ENCODE results near the gene AMH. TPM values are rescaled to one million over a fixed set of nuclear protein-coding genes. Genes with fewer than 3 reads are reported as not detected.
A peak's percentile ranks its signal among the peaks of the same experiment; 100 is the strongest.

AMH gene
- total and polyA plus RNA-seq, 12 donors = 0.36 to 4.6 (median 1.1) TPM; not detected in 4

DNA sequence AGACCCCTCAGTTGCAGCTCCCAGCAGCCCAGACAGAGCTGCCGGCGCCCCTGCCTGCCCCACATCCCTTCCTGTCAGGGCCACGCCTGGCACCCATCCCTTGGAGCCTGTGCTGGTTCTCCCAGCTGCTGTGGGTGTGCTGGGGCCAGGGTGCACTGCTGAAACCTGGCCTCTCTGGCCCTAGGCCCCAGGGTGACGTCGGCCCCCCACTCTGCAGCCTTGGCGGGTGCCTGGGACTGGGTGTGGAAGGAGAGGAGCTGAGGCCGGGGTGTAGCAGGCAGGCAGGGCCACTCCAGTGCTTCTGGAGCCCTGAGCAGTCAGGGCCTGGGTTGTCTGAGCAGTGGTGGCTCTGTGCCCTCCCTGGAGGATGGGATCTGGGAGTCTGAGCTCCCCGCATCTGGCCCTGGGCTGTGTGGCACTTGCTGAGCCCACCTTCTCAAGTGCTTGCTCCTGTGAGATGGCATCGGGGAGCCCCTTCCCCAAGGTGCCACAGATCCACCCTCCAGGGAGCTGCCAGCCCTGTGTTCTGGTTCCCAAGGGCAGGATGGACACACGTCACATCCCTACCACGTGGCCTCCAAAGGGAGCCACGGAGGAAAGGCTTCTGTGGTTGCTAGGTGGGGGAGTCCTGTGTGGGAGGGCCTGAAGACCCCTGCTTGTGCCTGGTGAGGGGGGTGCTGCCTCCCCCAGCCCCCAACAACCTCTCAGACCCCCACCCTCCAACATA is 18.2 kb upstream of the AMH start:
- Histone ChIP-seq H3K27ac (peak overlapping the region in 4 of 5 donors; percentile 55 to 89 (median 74)), H3K27me3 (no peaks in the 10 kb centered on the region), H3K4me3 (no peak overlapping the region), H3K36me3 (replicated peaks in 1 of 2) (peaks cover 0 to 52% of the 10 kb centered on the region in 2 donors), H3K9me3 (replicated peaks in 1 of 3) (no peaks in the 10 kb centered on the region), H3K4me1 (replicated peaks in 1 of 2) (peaks cover 15 to 33% of the 10 kb centered on the region in 2 donors)
- intact Hi-C loops (cut with DNase I) = loop anchor here (5.0 to 10.0 kb wide), 3 partner anchors 64 to 84 kb away; partner anchors contain the start of gene AP3D1 (in 1 of the 2)
- peak in 3 of 7 donors; percentile 49 to 53 (median 49) for DNase-seq
- no peak for TF ChIP-seq POLR2A (IDR thresholded peaks at IDR 0.05)
- TF ChIP-seq, protein P1, sequence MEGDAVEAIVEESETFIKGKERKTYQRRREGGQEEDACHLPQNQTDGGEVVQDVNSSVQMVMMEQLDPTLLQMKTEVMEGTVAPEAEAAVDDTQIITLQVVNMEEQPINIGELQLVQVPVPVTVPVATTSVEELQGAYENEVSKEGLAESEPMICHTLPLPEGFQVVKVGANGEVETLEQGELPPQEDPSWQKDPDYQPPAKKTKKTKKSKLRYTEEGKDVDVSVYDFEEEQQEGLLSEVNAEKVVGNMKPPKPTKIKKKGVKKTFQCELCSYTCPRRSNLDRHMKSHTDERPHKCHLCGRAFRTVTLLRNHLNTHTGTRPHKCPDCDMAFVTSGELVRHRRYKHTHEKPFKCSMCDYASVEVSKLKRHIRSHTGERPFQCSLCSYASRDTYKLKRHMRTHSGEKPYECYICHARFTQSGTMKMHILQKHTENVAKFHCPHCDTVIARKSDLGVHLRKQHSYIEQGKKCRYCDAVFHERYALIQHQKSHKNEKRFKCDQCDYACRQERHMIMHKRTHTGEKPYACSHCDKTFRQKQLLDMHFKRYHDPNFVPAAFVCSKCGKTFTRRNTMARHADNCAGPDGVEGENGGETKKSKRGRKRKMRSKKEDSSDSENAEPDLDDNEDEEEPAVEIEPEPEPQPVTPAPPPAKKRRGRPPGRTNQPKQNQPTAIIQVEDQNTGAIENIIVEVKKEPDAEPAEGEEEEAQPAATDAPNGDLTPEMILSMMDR (IDR thresholded peaks at IDR 0.05) = no peak
- 43 to 75% (median 53%) methylated on average over 3 to 12 of the region's 12 CpGs for WGBS, 4 donors

DNA sequence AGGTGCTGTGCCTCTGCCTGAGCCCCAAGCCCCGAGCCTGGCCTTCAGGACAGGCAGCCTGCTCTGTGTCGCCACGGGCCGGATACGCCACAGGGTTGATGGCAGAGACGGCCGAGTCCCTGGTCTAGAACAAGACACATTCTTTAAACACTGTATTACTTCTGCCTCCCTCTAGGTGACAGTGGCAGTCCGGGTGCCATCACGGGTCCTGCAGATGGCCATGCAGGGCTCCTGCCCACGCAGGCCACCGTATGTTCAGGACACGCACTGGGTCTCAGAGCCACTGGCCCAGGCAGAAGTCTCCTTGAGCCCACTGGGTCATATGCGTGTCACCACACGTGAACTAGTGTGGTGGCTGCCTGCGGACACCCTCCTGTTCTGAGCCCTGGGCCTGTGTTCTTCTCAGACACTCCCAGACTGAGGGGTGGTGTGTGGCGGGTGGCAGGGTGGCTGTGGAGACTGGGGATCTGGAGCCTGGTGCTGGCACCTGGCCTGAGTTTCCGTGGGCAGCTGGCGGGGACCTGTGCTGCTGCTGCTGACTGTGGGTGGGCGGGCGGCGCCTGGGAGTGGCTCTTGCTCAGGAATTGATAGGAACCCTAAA is 17.4 kb upstream of the AMH start:
- DNase-seq = peak in 6 of 7 donors; percentile 53 to 78 (median 68)
- intact Hi-C loops (cut with DNase I) = loop anchor here (5.0 to 10.0 kb wide), 3 partner anchors 64 to 83 kb away; partner anchors contain the start of gene AP3D1 (in 1 of the 2)
- Histone ChIP-seq H3K27me3 (no peaks in the 10 kb centered on the region), H3K9me3 (replicated peaks in 1 of 3) (no peaks in the 10 kb centered on the region), H3K4me3 (no peak overlapping the region), H3K4me1 (replicated peaks in 1 of 2) (peaks cover 15 to 33% of the 10 kb centered on the region in 2 donors), H3K27ac (peak overlapping the region in 4 of 5 donors; percentile 55 to 89 (median 74)), H3K36me3 (replicated peaks in 1 of 2) (peaks cover 0 to 45% of the 10 kb centered on the region in 2 donors)
- TF ChIP-seq POLR2A (IDR thresholded peaks at IDR 0.05) = no peak
- TF ChIP-seq, protein P1 (IDR thresholded peaks at IDR 0.05) = peak in 5 of 6 experiments; percentile 5 to 50 (median 45)
- WGBS, 4 donors = 59 to 80% (median 69%) methylated on average over 1 to 21 of the region's 21 CpGs

DNA sequence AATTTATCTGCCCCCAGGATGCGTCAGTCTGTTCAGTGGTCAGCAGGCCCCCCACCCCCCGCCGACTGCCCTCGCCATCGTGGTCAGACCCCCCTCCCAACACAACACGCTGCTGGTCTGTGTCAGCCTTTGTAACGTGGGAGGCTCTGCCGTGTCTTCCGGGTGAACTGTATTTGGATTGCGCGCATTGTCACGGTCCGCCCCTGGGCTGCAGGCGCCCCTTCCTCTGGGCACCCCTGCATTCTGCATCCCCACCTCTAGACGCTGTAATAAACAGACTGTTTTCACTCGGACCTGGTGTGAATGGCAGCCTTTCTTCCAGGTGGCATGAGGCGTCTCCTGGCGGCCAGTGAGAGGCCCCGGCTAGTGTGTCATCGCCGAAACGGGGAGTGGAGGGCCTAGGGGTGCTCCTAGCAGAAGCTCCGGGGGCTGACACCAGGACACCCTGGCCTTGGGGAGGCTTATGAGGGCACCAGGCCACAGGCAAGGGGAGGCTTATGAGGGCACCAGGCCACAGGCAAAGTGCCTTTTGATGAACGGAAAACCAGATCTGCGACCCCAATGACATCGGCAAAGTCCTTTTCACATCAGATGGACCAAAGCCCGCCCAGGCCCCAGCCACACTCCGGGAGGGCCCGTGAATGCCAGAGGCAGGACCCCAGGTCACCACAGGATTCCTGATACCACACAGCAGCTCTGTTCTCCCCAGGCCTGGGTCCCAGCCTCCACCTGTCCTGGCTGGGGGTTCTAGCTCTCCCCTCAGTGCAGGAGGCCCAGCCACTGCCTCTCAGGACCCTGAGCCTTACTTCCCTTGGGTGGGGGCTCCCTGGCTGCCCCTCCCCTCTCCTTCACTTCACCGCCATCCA is 16.6 kb upstream of the AMH start:
- intact Hi-C loops (cut with DNase I) = loop anchor here (5.0 to 10.0 kb wide), 3 partner anchors 65 to 82 kb away; partner anchors contain the start of gene AP3D1 (in 1 of the 2)
- Histone ChIP-seq H3K4me3 (no peak overlapping the region), H3K27ac (peak overlapping the region in 2 of 5 donors; percentile 79 to 89), H3K36me3 (replicated peaks in 1 of 2) (peaks cover 0 to 37% of the 10 kb centered on the region in 2 donors), H3K9me3 (replicated peaks in 1 of 3) (no peaks in the 10 kb centered on the region), H3K27me3 (no peaks in the 10 kb centered on the region), H3K4me1 (replicated peaks in 1 of 2) (peaks cover 19 to 37% of the 10 kb centered on the region in 2 donors)
- WGBS, 4 donors = 78 to 86% (median 84%) methylated on average over 8 to 30 of the region's 30 CpGs
- TF ChIP-seq, protein P1 (IDR thresholded peaks at IDR 0.05) = no peak
- TF ChIP-seq POLR2A (IDR thresholded peaks at IDR 0.05) = no peak
- DNase-seq = no peak

Data from adrenal gland (tissue), 12 donors.